Neural crest cell (in vitro differentiated cells): ENCODE data around the gene PRKG1. TPM values are rescaled to one million over a fixed set of nuclear protein-coding genes. Genes with fewer than 3 reads are reported as not detected.

Experiments used
- DNase-seq: peaks from one replicate; pipeline ENCODE4 v3.0.0; 2021; ENCODE audit warnings: low read depth, mixed read lengths, low spot score
- H3K27ac Mint-ChIP-seq: one replicate; pipeline ENCODE4 v1.8.0; 2021; ENCODE audit warnings: mild to moderate bottlenecking, mixed read lengths; ENCODE audit not compliant: unreplicated experiment
- H3K27me3 Mint-ChIP-seq: 2 replicates; pipeline ENCODE4 v1.8.0; 2021; ENCODE audit warnings: low read depth, mild to moderate bottlenecking, mixed read lengths
- H3K36me3 Mint-ChIP-seq: 2 replicates; pipeline ENCODE4 v1.8.0; 2021; ENCODE audit warnings: low read depth, mild to moderate bottlenecking, mixed read lengths
- H3K4me1 Mint-ChIP-seq: 2 replicates; pipeline ENCODE4 v1.8.0; 2021; ENCODE audit warnings: mixed read lengths
- H3K4me3 Mint-ChIP-seq: one replicate; pipeline ENCODE4 v1.8.0; 2021; ENCODE audit warnings: mild to moderate bottlenecking, mixed read lengths
- H3K9me3 Mint-ChIP-seq: 2 replicates; pipeline ENCODE4 v1.8.0; 2021; ENCODE audit warnings: mixed read lengths
- CTCF ChIP-seq: fragments of 200-600 bp; sonication (generic); conservative IDR thresholded peaks from 2 replicates; pipeline ENCODE4 v1.5.0; 2021; ENCODE audit warnings: antibody characterized with exemption, mild to moderate bottlenecking
- total RNA-seq: library from RNA; stranded (reverse); gene quantifications from 2 replicates; pipeline ENCODE4 v1.2.1, GENCODE V29; 2021

Gene PRKG1
- total RNA-seq, 1 donor from 2014 or later, result 4.4 TPM

- Mint-ChIP-seq H3K4me3 (no peak overlapping the region), H3K36me3 (no peaks in the 10 kb centered on the region), H3K4me1 (no peaks in the 10 kb centered on the region), H3K27me3 (no peaks in the 10 kb centered on the region), H3K27ac (no peak overlapping the region), H3K9me3 (no peaks in the 10 kb centered on the region)
- no peak for TF ChIP-seq CTCF
- DNase-seq, result no peak
Measured at GRCh38 chr10:52252307-52252706, 1178.0 kb downstream of the PRKG1 start.

GRCh38 chr10:52256832-52257691 is 1182.8 kb downstream of the PRKG1 start:
- no peak overlapping the region for H3K27ac Mint-ChIP-seq
- no peak for DNase-seq
- no peaks in the 10 kb centered on the region for H3K9me3 Mint-ChIP-seq
- H3K36me3 Mint-ChIP-seq, result no peaks in the 10 kb centered on the region
- H3K27me3 Mint-ChIP-seq, result no peaks in the 10 kb centered on the region
- H3K4me1 Mint-ChIP-seq, result peaks cover 11% of the 10 kb centered on the region
- TF ChIP-seq CTCF, result no peak
- no peak overlapping the region for H3K4me3 Mint-ChIP-seq

- no peaks in the 10 kb centered on the region for H3K36me3 Mint-ChIP-seq
Measured at GRCh38 chr10:52257692-52258075, 1183.4 kb downstream of the PRKG1 start.

GRCh38 chr10:52258799-52259425 is 1184.6 kb downstream of the PRKG1 start:
- H3K4me1 Mint-ChIP-seq, result peaks cover 11% of the 10 kb centered on the region
- no peaks in the 10 kb centered on the region for H3K36me3 Mint-ChIP-seq
- H3K27me3 Mint-ChIP-seq, result no peaks in the 10 kb centered on the region
- no peaks in the 10 kb centered on the region for H3K9me3 Mint-ChIP-seq
- DNase-seq, result no peak
- H3K4me3 Mint-ChIP-seq, result no peak overlapping the region
- TF ChIP-seq CTCF, result no peak
- H3K27ac Mint-ChIP-seq, result no peak overlapping the region

More at GRCh38 chr10:52257692-52258075, 1183.4 kb downstream of the PRKG1 start:
- H3K4me1 Mint-ChIP-seq, result peaks cover 11% of the 10 kb centered on the region
- no peaks in the 10 kb centered on the region for H3K9me3 Mint-ChIP-seq
- H3K27me3 Mint-ChIP-seq, result no peaks in the 10 kb centered on the region
- TF ChIP-seq CTCF, result no peak
- no peak overlapping the region for H3K4me3 Mint-ChIP-seq
- H3K27ac Mint-ChIP-seq, result no peak overlapping the region
- DNase-seq, result no peak

- TF ChIP-seq CTCF, result no peak
- Mint-ChIP-seq H3K4me3 (no peak overlapping the region), H3K27me3 (no peaks in the 10 kb centered on the region)
Measured at GRCh38 chr10:52259426-52259812, 1185.1 kb downstream of the PRKG1 start.

More at GRCh38 chr10:52259426-52259812, 1185.1 kb downstream of the PRKG1 start:
- Mint-ChIP-seq H3K27ac (no peak overlapping the region), H3K36me3 (no peaks in the 10 kb centered on the region), H3K4me1 (peaks cover 11% of the 10 kb centered on the region), H3K9me3 (no peaks in the 10 kb centered on the region)
- DNase-seq, result no peak
